ENCODE data around the gene ASB6. TPM values are rescaled to one million over a fixed set of nuclear protein-coding genes. Genes with fewer than 3 reads are reported as not detected.

Gene ASB6
- total RNA-seq, 6 experiments from 2014 or later = 4.5 to 9.5 (median 5.4) TPM

GRCh38 chr9:129620669-129621295 lies 21.2 kb downstream of the ASB6 start, which contains the start of gene C9orf50:
TSS of gene C9orf50 (minus strand) at chr9:129621101. CDS start at chr9:129620574, 527 bp downstream.
- TF ChIP-seq POLR2A (IDR thresholded peaks at IDR 0.05) = no peak
- TF ChIP-seq, protein P1, sequence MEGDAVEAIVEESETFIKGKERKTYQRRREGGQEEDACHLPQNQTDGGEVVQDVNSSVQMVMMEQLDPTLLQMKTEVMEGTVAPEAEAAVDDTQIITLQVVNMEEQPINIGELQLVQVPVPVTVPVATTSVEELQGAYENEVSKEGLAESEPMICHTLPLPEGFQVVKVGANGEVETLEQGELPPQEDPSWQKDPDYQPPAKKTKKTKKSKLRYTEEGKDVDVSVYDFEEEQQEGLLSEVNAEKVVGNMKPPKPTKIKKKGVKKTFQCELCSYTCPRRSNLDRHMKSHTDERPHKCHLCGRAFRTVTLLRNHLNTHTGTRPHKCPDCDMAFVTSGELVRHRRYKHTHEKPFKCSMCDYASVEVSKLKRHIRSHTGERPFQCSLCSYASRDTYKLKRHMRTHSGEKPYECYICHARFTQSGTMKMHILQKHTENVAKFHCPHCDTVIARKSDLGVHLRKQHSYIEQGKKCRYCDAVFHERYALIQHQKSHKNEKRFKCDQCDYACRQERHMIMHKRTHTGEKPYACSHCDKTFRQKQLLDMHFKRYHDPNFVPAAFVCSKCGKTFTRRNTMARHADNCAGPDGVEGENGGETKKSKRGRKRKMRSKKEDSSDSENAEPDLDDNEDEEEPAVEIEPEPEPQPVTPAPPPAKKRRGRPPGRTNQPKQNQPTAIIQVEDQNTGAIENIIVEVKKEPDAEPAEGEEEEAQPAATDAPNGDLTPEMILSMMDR (IDR thresholded peaks at IDR 0.05) = no peak
- peak within 1 kb of the TSS; percentile 31 to 40 (median 32) for H3K4me3 ChIP-seq
- no peaks in the 10 kb centered on the region for H3K36me3 ChIP-seq
- H3K27ac ChIP-seq = peak within 1 kb of the TSS in 1 of 3 donors; percentile 18
- H3K9me3 ChIP-seq = no peaks in the 10 kb centered on the region
- ATAC-seq (peak; percentile 13 to 59 (median 28)), DNase-seq (no peak)
- 47% methylated on average over 8 of the region's 21 CpGs for WGBS (ENCODE audit: insufficient coverage, low coverage, low lambda C conversion rate, missing lambda C conversion rate)
- peaks cover 0 to 13% (median 0%) of the 10 kb centered on the region in 4 donors for H3K4me1 ChIP-seq
- H3K27me3 ChIP-seq = no peaks in the 10 kb centered on the region
- intact Hi-C loops (cut with DNase I) = no loop called here

- H3K27ac ChIP-seq = peak overlapping the region in 1 of 3 donors; percentile 18
- ATAC-seq (peak in 3 of 4 donors; percentile 3 to 30 (median 12)), DNase-seq (no peak)
- H3K27me3 ChIP-seq = no peaks in the 10 kb centered on the region
- H3K36me3 ChIP-seq = no peaks in the 10 kb centered on the region
- intact Hi-C loops (cut with DNase I) = loop anchor here in 1 of 2 donors (10.0 kb wide), 1 partner anchor 465 kb away; no protein-coding TSS in a partner anchor
- H3K9me3 ChIP-seq = no peaks in the 10 kb centered on the region
- peak overlapping the region; percentile 31 to 40 (median 32) for H3K4me3 ChIP-seq
- H3K4me1 ChIP-seq = peaks cover 0 to 9% (median 0%) of the 10 kb centered on the region in 4 donors
- TF ChIP-seq, protein P1 (IDR thresholded peaks at IDR 0.05) = no peak
- no peak for TF ChIP-seq POLR2A (IDR thresholded peaks at IDR 0.05)
- WGBS (ENCODE audit: insufficient coverage, low coverage, low lambda C conversion rate, missing lambda C conversion rate) = 67% methylated on average over 1 of the region's 82 CpGs
These were observed 21.9 kb downstream of the ASB6 start for GRCh38 chr9:129619787-129620668.

GRCh38 chr9:129617167-129617566 lies 24.8 kb downstream of the ASB6 start:
- Histone ChIP-seq H3K27me3 (no peaks in the 10 kb centered on the region), H3K27ac (no peak overlapping the region), H3K4me1 (peaks cover 0 to 9% (median 0%) of the 10 kb centered on the region in 4 donors), H3K4me3 (no peak overlapping the region), H3K36me3 (no peaks in the 10 kb centered on the region), H3K9me3 (no peaks in the 10 kb centered on the region)
- intact Hi-C loops (cut with DNase I) = loop anchor here in 1 of 2 donors (10.0 kb wide), 1 partner anchor 462 kb away; no protein-coding TSS in a partner anchor
- ATAC-seq (peak in 3 of 4 donors; percentile 30 to 61 (median 42)), DNase-seq (no peak)
- no CpG with 5 or more reads among the region's 1 CpG for WGBS (ENCODE audit: insufficient coverage, low coverage, low lambda C conversion rate, missing lambda C conversion rate)
- TF ChIP-seq POLR2A (IDR thresholded peaks at IDR 0.05) = no peak
- TF ChIP-seq, protein P1 (IDR thresholded peaks at IDR 0.05) = peak; percentile 21 to 49 (median 40)

- peaks cover 0 to 14% (median 3%) of the 10 kb centered on the region in 4 donors for H3K4me1 ChIP-seq
- no peak for TF ChIP-seq POLR2A (IDR thresholded peaks at IDR 0.05)
- TF ChIP-seq, protein P1 (IDR thresholded peaks at IDR 0.05) = no peak
- no peak overlapping the region for H3K27ac ChIP-seq
- DNase-seq (no peak), ATAC-seq (no peak)
- intact Hi-C loops (cut with DNase I) = loop anchor here in 1 of 2 donors (10.0 kb wide), 1 partner anchor 461 kb away; no protein-coding TSS in a partner anchor
- WGBS (ENCODE audit: insufficient coverage, low coverage, low lambda C conversion rate, missing lambda C conversion rate) = 77% methylated on average over 9 of the region's 31 CpGs
- no peaks in the 10 kb centered on the region for H3K36me3 ChIP-seq
- no peak overlapping the region for H3K4me3 ChIP-seq
- H3K9me3 ChIP-seq = no peaks in the 10 kb centered on the region
- H3K27me3 ChIP-seq = no peaks in the 10 kb centered on the region
These were observed 26.3 kb downstream of the ASB6 start for GRCh38 chr9:129615407-129616285.

All from right lobe of liver (tissue), 6 donors.